ENCODE measurements around the gene FOXE3.

GRCh38 chr1:47411436-47411835, 4.6 kb upstream of the FOXE3 start:
- TF ChIP-seq, protein P1, sequence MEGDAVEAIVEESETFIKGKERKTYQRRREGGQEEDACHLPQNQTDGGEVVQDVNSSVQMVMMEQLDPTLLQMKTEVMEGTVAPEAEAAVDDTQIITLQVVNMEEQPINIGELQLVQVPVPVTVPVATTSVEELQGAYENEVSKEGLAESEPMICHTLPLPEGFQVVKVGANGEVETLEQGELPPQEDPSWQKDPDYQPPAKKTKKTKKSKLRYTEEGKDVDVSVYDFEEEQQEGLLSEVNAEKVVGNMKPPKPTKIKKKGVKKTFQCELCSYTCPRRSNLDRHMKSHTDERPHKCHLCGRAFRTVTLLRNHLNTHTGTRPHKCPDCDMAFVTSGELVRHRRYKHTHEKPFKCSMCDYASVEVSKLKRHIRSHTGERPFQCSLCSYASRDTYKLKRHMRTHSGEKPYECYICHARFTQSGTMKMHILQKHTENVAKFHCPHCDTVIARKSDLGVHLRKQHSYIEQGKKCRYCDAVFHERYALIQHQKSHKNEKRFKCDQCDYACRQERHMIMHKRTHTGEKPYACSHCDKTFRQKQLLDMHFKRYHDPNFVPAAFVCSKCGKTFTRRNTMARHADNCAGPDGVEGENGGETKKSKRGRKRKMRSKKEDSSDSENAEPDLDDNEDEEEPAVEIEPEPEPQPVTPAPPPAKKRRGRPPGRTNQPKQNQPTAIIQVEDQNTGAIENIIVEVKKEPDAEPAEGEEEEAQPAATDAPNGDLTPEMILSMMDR (conservative IDR thresholded peaks at IDR 0.05 in 1 of 2, IDR thresholded peaks at IDR 0.05 in 1 of 2; ENCODE audit: extremely low read depth in 1 of 2, insufficient read depth in 1 of 2, low read depth in 1 of 2, low read length in 2 of 2), result no peak
- no peak for TF ChIP-seq EZH2 (IDR thresholded peaks at IDR 0.05; ENCODE audit: borderline replicate concordance, low read length)

Measured in mammary epithelial cell (primary cell).